Measurements from ENCODE around the gene MYO1D. TPM values are rescaled to one million over a fixed set of nuclear protein-coding genes. Genes with fewer than 3 reads are reported as not detected.

Gene MYO1D
- total and polyA plus RNA-seq, 2 donors (not counting 3 experiments of a cell fraction or from before 2014, with no cell fraction given): 37.8 to 85.5 TPM

DNA sequence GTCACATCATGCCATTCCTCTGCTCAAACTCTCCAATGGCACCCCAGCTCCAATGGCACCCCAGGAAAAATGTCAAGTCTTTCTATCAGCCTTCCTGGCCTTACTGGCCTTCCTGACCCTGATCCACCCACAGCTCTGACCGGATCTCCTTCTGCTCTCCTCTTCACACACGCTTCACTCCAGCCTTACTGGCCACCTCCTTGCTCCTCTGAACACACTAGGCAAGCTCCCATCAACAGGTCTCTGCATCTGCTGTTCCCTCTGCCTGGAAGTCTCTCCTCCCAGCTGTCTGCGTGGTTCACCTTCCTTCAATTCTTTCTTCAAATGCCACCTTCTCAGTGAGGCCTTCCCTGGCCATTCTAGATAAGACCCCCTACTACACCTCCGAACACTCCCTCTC is 43.4 kb downstream of the MYO1D start:
- no peak overlapping the region for H3K27ac ChIP-seq (ENCODE audit: insufficient read depth, low read depth, low read length)
- no peaks in the 10 kb centered on the region for H3K36me3 ChIP-seq (ENCODE audit: control insufficient read depth in 2 of 2, extremely low read depth in 1 of 2, insufficient read depth in 2 of 2, low read length in 2 of 2)
- FAIRE-seq (no peak), DNase-seq (ENCODE audit: low read depth, low spot score) (no peak)
- no peak overlapping the region for H2AFZ ChIP-seq (ENCODE audit: low read depth, low read length)
- H3K27me3 ChIP-seq (ENCODE audit: control insufficient read depth in 2 of 2, insufficient read depth in 2 of 2, low read length in 2 of 2): no peaks in the 10 kb centered on the region
- H3K9me1 ChIP-seq (replicated peaks; ENCODE audit: control insufficient read depth, extremely low read depth, insufficient read depth, low read length): no peaks in the 10 kb centered on the region
- intact Hi-C loops (cut with micrococcal nuclease): no loop called here
- peaks cover 2% of the 10 kb centered on the region for H4K20me1 ChIP-seq (replicated peaks; ENCODE audit: control insufficient read depth, extremely low read depth, insufficient read depth, low read length)
- peaks cover 13% of the 10 kb centered on the region for H3K79me2 ChIP-seq (ENCODE audit: control insufficient read depth, insufficient read depth, low read length)
- POLR2A ChIA-PET: no interaction called here
- no peak overlapping the region for H3K9ac ChIP-seq (replicated peaks; ENCODE audit: extremely low read depth, insufficient read depth, low read length)
- BruUV-seq (replicated peaks): no TSS peak
- no peak overlapping the region for H3K4me2 ChIP-seq (ENCODE audit: insufficient read depth, low read length)
- TF ChIP-seq JUN (IDR thresholded peaks at IDR 0.05; ENCODE audit: borderline replicate concordance, insufficient read depth, insufficient read length, low read depth) (no peak), POLR2AphosphoS5 (IDR thresholded peaks at IDR 0.05; ENCODE audit: insufficient read depth, low read depth, low read length) (no peak), GATA2 (IDR thresholded peaks at IDR 0.05; ENCODE audit: insufficient read depth, insufficient read length, low read depth, low read length) (no peak), POLR2A (IDR thresholded peaks at IDR 0.05; ENCODE audit: low read depth, low read length) (no peak), FOS (IDR thresholded peaks at IDR 0.05; ENCODE audit: borderline replicate concordance, insufficient read depth, low read length) (no peak), EZH2 (IDR thresholded peaks at IDR 0.05; ENCODE audit: borderline replicate concordance, low read depth, low read length, severe bottlenecking) (no peak), MYC (IDR thresholded peaks at IDR 0.05; ENCODE audit: low read depth, low read length) (no peak)
- TF ChIP-seq, protein P1, sequence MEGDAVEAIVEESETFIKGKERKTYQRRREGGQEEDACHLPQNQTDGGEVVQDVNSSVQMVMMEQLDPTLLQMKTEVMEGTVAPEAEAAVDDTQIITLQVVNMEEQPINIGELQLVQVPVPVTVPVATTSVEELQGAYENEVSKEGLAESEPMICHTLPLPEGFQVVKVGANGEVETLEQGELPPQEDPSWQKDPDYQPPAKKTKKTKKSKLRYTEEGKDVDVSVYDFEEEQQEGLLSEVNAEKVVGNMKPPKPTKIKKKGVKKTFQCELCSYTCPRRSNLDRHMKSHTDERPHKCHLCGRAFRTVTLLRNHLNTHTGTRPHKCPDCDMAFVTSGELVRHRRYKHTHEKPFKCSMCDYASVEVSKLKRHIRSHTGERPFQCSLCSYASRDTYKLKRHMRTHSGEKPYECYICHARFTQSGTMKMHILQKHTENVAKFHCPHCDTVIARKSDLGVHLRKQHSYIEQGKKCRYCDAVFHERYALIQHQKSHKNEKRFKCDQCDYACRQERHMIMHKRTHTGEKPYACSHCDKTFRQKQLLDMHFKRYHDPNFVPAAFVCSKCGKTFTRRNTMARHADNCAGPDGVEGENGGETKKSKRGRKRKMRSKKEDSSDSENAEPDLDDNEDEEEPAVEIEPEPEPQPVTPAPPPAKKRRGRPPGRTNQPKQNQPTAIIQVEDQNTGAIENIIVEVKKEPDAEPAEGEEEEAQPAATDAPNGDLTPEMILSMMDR (IDR thresholded peaks at IDR 0.05; ENCODE audit: extremely low read depth in 1 of 2, insufficient read depth in 1 of 2, low read depth in 1 of 2, low read length in 2 of 2): no peak
- TF ChIP-seq, protein P2, sequence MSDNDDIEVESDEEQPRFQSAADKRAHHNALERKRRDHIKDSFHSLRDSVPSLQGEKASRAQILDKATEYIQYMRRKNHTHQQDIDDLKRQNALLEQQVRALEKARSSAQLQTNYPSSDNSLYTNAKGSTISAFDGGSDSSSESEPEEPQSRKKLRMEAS (IDR thresholded peaks at IDR 0.05; ENCODE audit: insufficient read depth, insufficient read length): no peak
- no peaks in the 10 kb centered on the region for H3K9me3 ChIP-seq (replicated peaks; ENCODE audit: control insufficient read depth, insufficient read depth, low read length)
- CTCF ChIA-PET: interaction anchor here (1.2 to 1.4 kb wide), 3 partner anchors 44 to 76 kb away, joined by 3 to 5 read pairs (median 3); no protein-coding TSS in a partner anchor
- no peak overlapping the region for H3K4me3 ChIP-seq (replicated peaks in 1 of 3; ENCODE audit: insufficient read depth in 1 of 3, low read depth in 1 of 3, low read length in 3 of 3)
- peaks cover 5% of the 10 kb centered on the region for H3K4me1 ChIP-seq (ENCODE audit: control insufficient read depth, extremely low read depth, insufficient read depth, low read length)
- dilution Hi-C loops (cut with MboI; ENCODE audit: extremely low pct_ligation_motif_present, low sequenced_read_pairs): no loop called here
